B cell (primary cell): ENCODE results near the gene BECN2. TPM values are rescaled to one million over a fixed set of nuclear protein-coding genes. Genes with fewer than 3 reads are reported as not detected.

ENCODE experiments used
- ATAC-seq: fragments of 200-7000 bp; cut with Tn5 transposase; one replicate; pipeline ENCODE4 v1.10.0; 2021; ENCODE audit warnings: low read depth, mild to moderate bottlenecking, moderate number of reproducible peaks, moderate library complexity
- CTCF ChIA-PET: fragments of 350-600 bp; sonication (Branson Sonifier 250); formaldehyde crosslinking; loops from one replicate; lab custom pipeline; 2021; ENCODE audit warnings: antibody characterized with exemption, inconsistent platforms; lab: Charles Lee
- POLR2A ChIA-PET: fragments of 350-600 bp; sonication (Branson Sonifier 250); formaldehyde crosslinking; loops from one replicate; lab custom pipeline; 2021; ENCODE audit warnings: antibody characterized with exemption; lab: Charles Lee
- DNase-seq: peaks from one replicate; pipeline ENCODE4 v3.0.0; 2013
- H2AFZ ChIP-seq: 2 replicates; pipeline ENCODE4 v1.6.1; 2012; ENCODE audit warnings: mild to moderate bottlenecking, low read depth, low read length; ENCODE audit not compliant: insufficient read depth, poor library complexity, severe bottlenecking
- H3K27ac ChIP-seq, 2 donors: 1 replicate in 1 of 2; 2 replicates in 1 of 2; pipeline ENCODE4 v1.5.1; 2012 to 2013; ENCODE audit warnings: low read length in 2 of 2, mild to moderate bottlenecking in 2 of 2, moderate library complexity in 1 of 2
- H3K27me3 ChIP-seq, 4 experiments: fragments of 200-600 bp in 1 of 4; sonication (generic) in 1 of 4; replicated peaks in 1 of 4; 1 replicate in 2 of 4; 2 replicates in 2 of 4; pipeline versions ENCODE4 v1.6.1 to v1.7.0; 2013 to 2016; ENCODE audit warnings: low read length in 3 of 4, mild to moderate bottlenecking in 2 of 4, mixed read lengths in 1 of 4, moderate library complexity in 1 of 4; ENCODE audit not compliant: insufficient read depth in 4 of 4, control insufficient read depth in 3 of 4; ENCODE audit errors: control extremely low read depth in 1 of 4
- H3K36me3 ChIP-seq, 2 experiments: replicated peaks in 1 of 2; 1 replicate in 1 of 2; 2 replicates in 1 of 2; pipeline versions ENCODE4 v1.6.1 to v1.7.1; 2013; ENCODE audit warnings: low read length in 1 of 2; ENCODE audit not compliant: insufficient read depth in 2 of 2, control insufficient read depth in 1 of 2; ENCODE audit errors: control extremely low read depth in 1 of 2, extremely low read depth in 1 of 2
- H3K4me1 ChIP-seq, 2 donors: fragments of 200-600 bp in 1 of 2; sonication (generic) in 1 of 2; 1 replicate in 1 of 2; 2 replicates in 1 of 2; pipeline versions ENCODE4 v1.5.1 to v1.6.1; 2013 to 2017; ENCODE audit warnings: low read length in 2 of 2; ENCODE audit not compliant: control insufficient read depth in 2 of 2, insufficient read depth in 2 of 2
- H3K4me2 ChIP-seq: replicated peaks from 2 replicates; pipeline ENCODE3; 2012; ENCODE audit warnings: mild to moderate bottlenecking, low read depth, low read length; ENCODE audit not compliant: poor library complexity, severe bottlenecking
- H3K4me3 ChIP-seq, 5 experiments: fragments of 200-600 bp in 1 of 5; sonication (generic) in 1 of 5; 1 replicate in 3 of 5; 2 replicates in 2 of 5; pipeline versions ENCODE4 v1.5.1 to v1.7.0; 2011 to 2016; ENCODE audit warnings: low read length in 4 of 5, mild to moderate bottlenecking in 4 of 5, low read depth in 2 of 5, control low read depth in 1 of 5, moderate library complexity in 1 of 5; ENCODE audit not compliant: insufficient read depth in 1 of 5; ENCODE audit errors: control extremely low read depth in 1 of 5, extremely low read depth in 1 of 5
- H3K79me2 ChIP-seq: fragments of 200-600 bp; sonication (generic); one replicate; pipeline ENCODE4 v1.6.0; 2016; ENCODE audit warnings: low read length; ENCODE audit not compliant: control insufficient read depth, insufficient read depth
- H3K9ac ChIP-seq: fragments of 200-600 bp; sonication (generic); 2 replicates; pipeline ENCODE4 v1.6.1; 2017; ENCODE audit warnings: mild to moderate bottlenecking, low read length, moderate library complexity
- H3K9me3 ChIP-seq, 3 donors: one replicate each; pipeline versions ENCODE4 v1.6.1 to v1.7.1; 2013; ENCODE audit warnings: low read length in 2 of 3; ENCODE audit not compliant: control insufficient read depth in 2 of 3, insufficient read depth in 1 of 3; ENCODE audit errors: control extremely low read depth in 1 of 3
- H4K20me1 ChIP-seq: 2 replicates; pipeline ENCODE4 v1.6.0; 2012; ENCODE audit warnings: mild to moderate bottlenecking, low read length; ENCODE audit not compliant: insufficient read depth, control insufficient read depth, poor library complexity, severe bottlenecking
- H3K27ac Mint-ChIP-seq: one replicate; pipeline ENCODE4 v1.8.0; 2021; ENCODE audit warnings: mixed read lengths
- H3K27me3 Mint-ChIP-seq: one replicate; pipeline ENCODE4 v1.8.0; 2021; ENCODE audit warnings: mixed read lengths
- H3K4me1 Mint-ChIP-seq: one replicate; pipeline ENCODE4 v1.8.0; 2021; ENCODE audit warnings: mixed read lengths
- H3K4me3 Mint-ChIP-seq: one replicate; pipeline ENCODE4 v1.8.0; 2021; ENCODE audit warnings: mixed read lengths
- H3K9me3 Mint-ChIP-seq: one replicate; pipeline ENCODE4 v1.8.0; 2022; ENCODE audit warnings: mixed read lengths; ENCODE audit not compliant: insufficient read depth
- CTCF ChIP-seq: fragments of 200-600 bp; IDR thresholded peaks from one replicate; pipeline ENCODE4 v1.8.0; 2022; ENCODE audit warnings: antibody characterized with exemption, mild to moderate bottlenecking
- EZH2 ChIP-seq: IDR thresholded peaks from 2 replicates; pipeline ENCODE4 v1.6.1; 2012; ENCODE audit warnings: borderline replicate concordance, low read depth, mild to moderate bottlenecking, moderate library complexity, low read length; ENCODE audit not compliant: insufficient read depth, poor library complexity, severe bottlenecking
- WGBS: methylation state at CpG from one replicate; pipeline ENCODE4 v1.1.5; 2013; ENCODE audit warnings: missing lambda C conversion rate; ENCODE audit not compliant: insufficient coverage; 5-methylcytosine and 5-hydroxymethylcytosine counted together
- intact Hi-C: fragments of 100-400 bp; cut with micrococcal nuclease; formaldehyde crosslinking; loops from one replicate; pipeline ENCODE4 v1.10.0; 2022
- polyA plus RNA-seq: library from polyadenylated mRNA; depleted of rRNA; stranded (reverse); fragments of >200 nt; gene quantifications from 2 replicates; pipeline ENCODE4 v1.2.3, GENCODE V29; 2012
- total RNA-seq, 2 donors: library from RNA; stranded (reverse); fragments of 120-200 nt in 1 of 2; gene quantifications; 1 replicate in 1 of 2; 2 replicates in 1 of 2; pipeline versions ENCODE4 v1.2.3 to v1.2.4, GENCODE V29; 2013 to 2022

Gene BECN2
- total and polyA plus RNA-seq, 2 donors (not counting 1 experiment from before 2014, with no cell fraction given): not detected

GRCh38 chr1:241990040-241990439 lies 32.5 kb downstream of the BECN2 start:
- H3K4me2 ChIP-seq: no peak overlapping the region
- H3K4me1 ChIP-seq: no peaks in the 10 kb centered on the region
- TF ChIP-seq CTCF (no peak), EZH2 (no peak)
- no peak overlapping the region for H2AFZ ChIP-seq
- H3K9me3 ChIP-seq: no peaks in the 10 kb centered on the region
- ChIA-PET CTCF (interaction anchor here (1.4 kb wide), 1 partner anchor 27 kb away, joined by 3 read pairs; no protein-coding TSS in a partner anchor), POLR2A (no interaction called here)
- H3K9ac ChIP-seq: no peak overlapping the region
- H3K27ac ChIP-seq: no peak overlapping the region
- no peak overlapping the region for H3K27ac Mint-ChIP-seq
- no peaks in the 10 kb centered on the region for H3K79me2 ChIP-seq
- H3K36me3 ChIP-seq: no peaks in the 10 kb centered on the region
- ATAC-seq (no peak), DNase-seq (no peak)
- 89% methylated on average over 4 of the region's 10 CpGs for WGBS
- H3K27me3 Mint-ChIP-seq: peaks cover 8% of the 10 kb centered on the region
- peaks cover 0 to 2% (median 0%) of the 10 kb centered on the region in 4 experiments for H3K27me3 ChIP-seq
- H3K4me3 Mint-ChIP-seq: no peak overlapping the region
- no peaks in the 10 kb centered on the region for H4K20me1 ChIP-seq
- intact Hi-C loops: no loop called here
- no peak overlapping the region for H3K4me3 ChIP-seq
- no peaks in the 10 kb centered on the region for H3K9me3 Mint-ChIP-seq
- H3K4me1 Mint-ChIP-seq: no peaks in the 10 kb centered on the region

GRCh38 chr1:241992734-241993133 lies 35.2 kb downstream of the BECN2 start:
- Histone ChIP-seq H2AFZ (no peak overlapping the region), H3K9me3 (no peaks in the 10 kb centered on the region), H3K4me3 (no peak overlapping the region), H3K79me2 (no peaks in the 10 kb centered on the region), H4K20me1 (no peaks in the 10 kb centered on the region), H3K27ac (no peak overlapping the region), H3K4me1 (no peaks in the 10 kb centered on the region), H3K27me3 (peaks cover 0 to 2% (median 0%) of the 10 kb centered on the region in 4 experiments), H3K36me3 (no peaks in the 10 kb centered on the region), H3K4me2 (no peak overlapping the region), H3K9ac (no peak overlapping the region)
- ATAC-seq: no peak
- TF ChIP-seq CTCF: no peak
- no peak for TF ChIP-seq EZH2
- no peak for DNase-seq
- intact Hi-C loops: no loop called here
- ChIA-PET POLR2A (no interaction called here), CTCF (no interaction called here)
- Mint-ChIP-seq H3K27me3 (peaks cover 8% of the 10 kb centered on the region), H3K27ac (no peak overlapping the region), H3K9me3 (no peaks in the 10 kb centered on the region), H3K4me3 (no peak overlapping the region), H3K4me1 (peaks cover 2% of the 10 kb centered on the region)
- WGBS: 100% methylated on average over 4 of the region's 5 CpGs
